ENCODE results near the gene NEFH. TPM values are rescaled to one million over a fixed set of nuclear protein-coding genes. Genes with fewer than 3 reads are reported as not detected.

NEFH gene
- total and polyA plus RNA-seq, 4 donors: 0.22 to 0.71 (median 0.56) TPM

DNA sequence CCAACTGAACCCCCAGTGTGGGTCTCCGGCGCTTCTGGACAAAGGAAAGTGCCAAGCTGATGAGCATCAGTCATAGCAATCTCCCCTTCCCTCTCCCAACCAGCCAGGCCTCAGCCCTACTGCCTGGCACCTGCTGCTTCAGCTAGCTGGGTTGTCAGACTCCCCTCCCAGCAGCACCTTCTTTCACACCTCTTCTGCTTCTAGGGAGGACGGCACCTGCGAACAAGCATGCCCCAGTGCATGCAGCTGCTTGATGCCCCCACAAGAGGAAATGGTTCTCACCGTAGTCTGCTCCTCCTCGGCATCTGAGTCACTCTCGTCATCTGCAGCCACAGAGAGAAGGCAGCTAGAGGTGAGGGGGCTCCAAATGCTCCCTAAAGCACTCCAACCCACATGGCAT, 48.1 kb downstream of the NEFH start:
- Histone ChIP-seq H3K9ac (ENCODE audit: insufficient read depth in 1 of 2, low read length in 2 of 2) (no peak overlapping the region), H3K4me1 (ENCODE audit: control insufficient read depth in 5 of 5, insufficient read depth in 5 of 5, low read length in 5 of 5) (no peaks in the 10 kb centered on the region), H3K36me3 (ENCODE audit: control insufficient read depth in 4 of 4, insufficient read depth in 4 of 4, low read length in 4 of 4) (peaks cover 46 to 59% (median 54%) of the 10 kb centered on the region in 4 donors), H3K9me3 (ENCODE audit: control insufficient read depth in 4 of 4, insufficient read depth in 3 of 4, low read length in 3 of 4) (no peaks in the 10 kb centered on the region), H3K27me3 (ENCODE audit: control insufficient read depth in 3 of 3, insufficient read depth in 3 of 3, low read length in 2 of 3) (no peaks in the 10 kb centered on the region), H3K4me3 (no peak overlapping the region), H3K27ac (ENCODE audit: low read depth in 1 of 2, low read length in 1 of 2) (no peak overlapping the region)
- DNase-seq (no peak), ATAC-seq (ENCODE audit: insufficient read depth, low FRiP score) (no peak)
- TF ChIP-seq, protein P1, sequence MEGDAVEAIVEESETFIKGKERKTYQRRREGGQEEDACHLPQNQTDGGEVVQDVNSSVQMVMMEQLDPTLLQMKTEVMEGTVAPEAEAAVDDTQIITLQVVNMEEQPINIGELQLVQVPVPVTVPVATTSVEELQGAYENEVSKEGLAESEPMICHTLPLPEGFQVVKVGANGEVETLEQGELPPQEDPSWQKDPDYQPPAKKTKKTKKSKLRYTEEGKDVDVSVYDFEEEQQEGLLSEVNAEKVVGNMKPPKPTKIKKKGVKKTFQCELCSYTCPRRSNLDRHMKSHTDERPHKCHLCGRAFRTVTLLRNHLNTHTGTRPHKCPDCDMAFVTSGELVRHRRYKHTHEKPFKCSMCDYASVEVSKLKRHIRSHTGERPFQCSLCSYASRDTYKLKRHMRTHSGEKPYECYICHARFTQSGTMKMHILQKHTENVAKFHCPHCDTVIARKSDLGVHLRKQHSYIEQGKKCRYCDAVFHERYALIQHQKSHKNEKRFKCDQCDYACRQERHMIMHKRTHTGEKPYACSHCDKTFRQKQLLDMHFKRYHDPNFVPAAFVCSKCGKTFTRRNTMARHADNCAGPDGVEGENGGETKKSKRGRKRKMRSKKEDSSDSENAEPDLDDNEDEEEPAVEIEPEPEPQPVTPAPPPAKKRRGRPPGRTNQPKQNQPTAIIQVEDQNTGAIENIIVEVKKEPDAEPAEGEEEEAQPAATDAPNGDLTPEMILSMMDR (IDR thresholded peaks at IDR 0.05; ENCODE audit: control extremely low read depth, extremely low read depth): no peak
- 90 to 92% methylated on average over 7 of the region's 7 CpGs for WGBS, 2 donors

DNA sequence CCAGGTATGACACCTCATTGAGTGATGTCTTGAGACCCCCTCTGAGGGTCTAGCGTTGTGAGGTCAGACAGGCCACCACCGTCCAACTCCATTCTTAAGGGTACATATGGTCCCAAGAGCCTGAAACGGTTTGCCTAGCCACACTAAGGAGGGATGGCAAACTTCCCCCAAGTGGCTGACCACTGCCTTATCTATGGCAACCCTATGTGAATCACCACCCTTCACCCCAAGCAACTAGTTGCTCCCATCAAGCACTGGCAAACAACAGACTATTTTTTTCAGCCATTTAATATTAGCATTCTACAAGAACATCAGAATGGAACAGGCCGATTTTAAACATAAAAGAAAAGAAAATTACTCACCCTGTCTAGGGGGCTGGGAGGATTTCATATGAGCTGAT, 50.7 kb downstream of the NEFH start:
- ATAC-seq (ENCODE audit: insufficient read depth, low FRiP score) (no peak), DNase-seq (no peak)
- Histone ChIP-seq H3K9ac (ENCODE audit: insufficient read depth in 1 of 2, low read length in 2 of 2) (no peak overlapping the region), H3K4me3 (no peak overlapping the region), H3K9me3 (ENCODE audit: control insufficient read depth in 4 of 4, insufficient read depth in 3 of 4, low read length in 3 of 4) (peaks cover 0 to 3% (median 0%) of the 10 kb centered on the region in 4 donors), H3K4me1 (ENCODE audit: control insufficient read depth in 5 of 5, insufficient read depth in 5 of 5, low read length in 5 of 5) (no peaks in the 10 kb centered on the region), H3K27ac (ENCODE audit: low read depth in 1 of 2, low read length in 1 of 2) (no peak overlapping the region), H3K36me3 (ENCODE audit: control insufficient read depth in 4 of 4, insufficient read depth in 4 of 4, low read length in 4 of 4) (peaks cover 33 to 48% (median 43%) of the 10 kb centered on the region in 4 donors), H3K27me3 (ENCODE audit: control insufficient read depth in 3 of 3, insufficient read depth in 3 of 3, low read length in 2 of 3) (no peaks in the 10 kb centered on the region)
- 93 to 97% methylated on average over 4 of the region's 4 CpGs for WGBS, 2 donors
- TF ChIP-seq, protein P1 (IDR thresholded peaks at IDR 0.05; ENCODE audit: control extremely low read depth, extremely low read depth): no peak

DNA sequence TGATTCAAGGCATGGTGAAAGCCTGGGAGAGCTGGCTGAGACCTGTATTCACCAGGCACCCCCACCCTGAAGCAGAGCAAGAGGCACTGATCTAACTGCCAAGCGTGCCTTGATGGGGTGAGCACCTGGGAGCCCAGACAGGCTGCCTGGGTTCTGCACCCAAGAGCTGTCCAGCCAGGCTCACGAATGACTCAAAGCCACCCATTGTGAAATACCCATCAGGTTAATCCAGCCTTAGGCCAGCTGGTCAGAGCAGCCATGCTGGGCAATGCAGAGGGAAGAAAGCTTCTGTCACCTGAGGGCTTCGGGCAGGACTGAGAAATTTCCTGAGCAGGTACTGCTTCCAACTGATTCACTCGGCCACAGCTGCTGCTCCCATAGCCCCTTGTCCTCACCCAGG, 51.4 kb downstream of the NEFH start:
- DNase-seq (no peak), ATAC-seq (ENCODE audit: insufficient read depth, low FRiP score) (no peak)
- 92 to 94% methylated on average over 4 of the region's 4 CpGs for WGBS, 2 donors
- Histone ChIP-seq H3K9me3 (ENCODE audit: control insufficient read depth in 4 of 4, insufficient read depth in 3 of 4, low read length in 3 of 4) (peaks cover 0 to 3% (median 0%) of the 10 kb centered on the region in 4 donors), H3K27me3 (ENCODE audit: control insufficient read depth in 3 of 3, insufficient read depth in 3 of 3, low read length in 2 of 3) (no peaks in the 10 kb centered on the region), H3K4me3 (no peak overlapping the region), H3K27ac (ENCODE audit: low read depth in 1 of 2, low read length in 1 of 2) (no peak overlapping the region), H3K36me3 (ENCODE audit: control insufficient read depth in 4 of 4, insufficient read depth in 4 of 4, low read length in 4 of 4) (peaks cover 39 to 51% (median 45%) of the 10 kb centered on the region in 4 donors), H3K4me1 (ENCODE audit: control insufficient read depth in 5 of 5, insufficient read depth in 5 of 5, low read length in 5 of 5) (no peaks in the 10 kb centered on the region), H3K9ac (ENCODE audit: insufficient read depth in 1 of 2, low read length in 2 of 2) (no peak overlapping the region)
- TF ChIP-seq, protein P1 (IDR thresholded peaks at IDR 0.05; ENCODE audit: control extremely low read depth, extremely low read depth): no peak

DNA sequence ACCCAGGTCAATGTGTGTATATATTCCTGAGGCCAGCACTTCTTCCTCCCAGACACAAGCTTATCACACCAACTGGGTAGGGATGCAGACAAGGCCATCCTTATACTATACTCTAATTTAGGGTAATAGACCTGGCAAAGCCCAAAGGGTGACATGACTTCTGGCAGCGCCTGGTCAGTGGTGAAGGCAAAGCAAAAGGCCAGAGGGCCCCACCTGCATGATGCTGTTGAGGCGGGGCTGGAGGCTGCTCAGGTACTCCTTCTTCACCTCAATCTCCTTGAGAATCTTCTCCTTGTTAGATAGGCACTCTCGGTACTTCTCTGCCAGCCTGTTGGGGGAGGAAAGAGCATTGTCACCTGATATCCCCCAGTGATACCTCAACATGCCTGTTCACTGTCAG, 56.4 kb downstream of the NEFH start:
- no peaks in the 10 kb centered on the region for H3K4me1 ChIP-seq (ENCODE audit: control insufficient read depth in 5 of 5, insufficient read depth in 5 of 5, low read length in 5 of 5)
- peaks cover 0 to 3% (median 0%) of the 10 kb centered on the region in 4 donors for H3K9me3 ChIP-seq (ENCODE audit: control insufficient read depth in 4 of 4, insufficient read depth in 3 of 4, low read length in 3 of 4)
- H3K4me3 ChIP-seq: no peak overlapping the region
- DNase-seq: no peak
- peaks cover 33 to 44% (median 39%) of the 10 kb centered on the region in 4 donors for H3K36me3 ChIP-seq (ENCODE audit: control insufficient read depth in 4 of 4, insufficient read depth in 4 of 4, low read length in 4 of 4)
- no peak overlapping the region for H3K27ac ChIP-seq (ENCODE audit: low read depth in 1 of 2, low read length in 1 of 2)
- 92 to 96% methylated on average over 3 of the region's 3 CpGs for WGBS, 2 donors
- H3K9ac ChIP-seq (ENCODE audit: insufficient read depth in 1 of 2, low read length in 2 of 2): no peak overlapping the region
- ATAC-seq (ENCODE audit: insufficient read depth, low FRiP score): no peak
- H3K27me3 ChIP-seq (ENCODE audit: control insufficient read depth in 3 of 3, insufficient read depth in 3 of 3, low read length in 2 of 3): no peaks in the 10 kb centered on the region
- TF ChIP-seq, protein P1 (IDR thresholded peaks at IDR 0.05; ENCODE audit: control extremely low read depth, extremely low read depth): no peak
